Peyer's patch (tissue), 4 donors: ENCODE results near the gene TEX264. TPM values are rescaled to one million over a fixed set of nuclear protein-coding genes. Genes with fewer than 3 reads are reported as not detected.
"Not testable (repeated sequence)": the region's sequence is repeated elsewhere in the genome, so short reads cannot be mapped to it uniquely, and the experiment has no call there.

Source experiments
- DNase-seq, 3 donors: peaks; one replicate each; pipeline ENCODE4 v3.0.0-alpha.2; 2017 to 2019
- H3K27ac ChIP-seq, 4 donors: fragments of 200-600 bp; sonication (generic); one replicate each; pipeline ENCODE4 v1.5.1; 2016 to 2019
- H3K27me3 ChIP-seq, 2 donors: fragments of 200-600 bp; sonication (generic); one replicate each; pipeline ENCODE4 v1.5.1; 2019
- H3K36me3 ChIP-seq, 3 donors: fragments of 200-600 bp; sonication (generic); one replicate each; pipeline ENCODE4 v1.5.1; 2016 to 2019
- H3K4me1 ChIP-seq, 4 donors: fragments of 200-600 bp; sonication (generic); one replicate each; pipeline ENCODE4 v1.5.1; 2016 to 2019
- H3K4me3 ChIP-seq, 4 donors: fragments of 200-600 bp; sonication (generic); 1 replicate in 3 of 4; 2 replicates in 1 of 4; pipeline ENCODE4 v1.5.1; 2016 to 2019; ENCODE audit warnings: mild to moderate bottlenecking in 1 of 4
- H3K9me3 ChIP-seq, 4 donors: fragments of 200-600 bp; sonication (generic); one replicate each; pipeline ENCODE4 v1.5.1; 2016 to 2019; ENCODE audit warnings: mild to moderate bottlenecking in 1 of 4
- CTCF ChIP-seq, 6 experiments: fragments of 450-650 bp in 4 of 6; fragments of 200-600 bp in 2 of 6; sonication (generic) in 1 of 6; IDR thresholded peaks; one replicate each; pipeline ENCODE4 v1.5.1; 2017 to 2019; ENCODE audit warnings: antibody characterized with exemption in 6 of 6, mild to moderate bottlenecking in 3 of 6, moderate library complexity in 1 of 6
- POLR2A ChIP-seq, 2 donors: fragments of 450-650 bp; IDR thresholded peaks; one replicate each; pipeline ENCODE4 v1.5.1; 2017; ENCODE audit warnings: antibody characterized with exemption in 2 of 2, mild to moderate bottlenecking in 2 of 2, moderate library complexity in 2 of 2
- total RNA-seq, 4 donors: library from RNA; depleted of rRNA; stranded (reverse); fragments of >200 nt; gene quantifications; one replicate each; pipeline ENCODE4 v1.1.0, GENCODE V29; 2016

The TEX264 gene
- total RNA-seq, 4 donors from 2014 or later = 22.3 to 118 (median 83.2) TPM

GRCh38 chr3:51735950-51736349 lies 64.9 kb downstream of the TEX264 start:
- DNase-seq = no peak
- no peak overlapping the region for H3K27ac ChIP-seq
- no peaks in the 10 kb centered on the region for H3K27me3 ChIP-seq
- H3K4me1 ChIP-seq = no peaks in the 10 kb centered on the region
- TF ChIP-seq POLR2A (IDR thresholded peaks at IDR 0.05) (no peak), CTCF (IDR thresholded peaks at IDR 0.05) (no peak)
- H3K4me3 ChIP-seq = no peak overlapping the region
- H3K9me3 ChIP-seq = no peaks in the 10 kb centered on the region
- no peaks in the 10 kb centered on the region for H3K36me3 ChIP-seq

DNA sequence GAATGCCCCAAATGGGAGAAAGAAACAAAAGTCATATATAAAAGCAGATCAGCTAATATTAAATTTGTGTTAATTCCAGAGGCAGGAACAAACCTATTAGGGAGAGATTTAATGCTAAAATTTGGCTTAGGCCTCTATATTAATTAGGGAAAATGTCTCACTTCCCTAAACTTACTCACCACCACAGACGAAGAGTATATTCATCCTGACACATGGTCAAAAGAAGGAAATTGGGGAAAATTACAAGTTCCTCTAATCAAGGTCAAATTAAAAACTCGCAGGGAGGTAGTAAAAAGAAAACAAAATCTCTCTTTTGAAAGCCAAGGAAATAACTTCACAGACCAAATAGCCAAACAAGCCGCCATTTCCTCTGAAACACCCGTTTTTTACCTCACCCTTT lies 68.1 kb downstream of the TEX264 start:
- Histone ChIP-seq H3K36me3 (no peaks in the 10 kb centered on the region), H3K27ac (no peak overlapping the region), H3K9me3 (no peaks in the 10 kb centered on the region), H3K4me1 (no peaks in the 10 kb centered on the region), H3K4me3 (no peak overlapping the region), H3K27me3 (no peaks in the 10 kb centered on the region)
- TF ChIP-seq CTCF (IDR thresholded peaks at IDR 0.05) (no peak), POLR2A (IDR thresholded peaks at IDR 0.05) (no peak)
- DNase-seq = no peak

DNA sequence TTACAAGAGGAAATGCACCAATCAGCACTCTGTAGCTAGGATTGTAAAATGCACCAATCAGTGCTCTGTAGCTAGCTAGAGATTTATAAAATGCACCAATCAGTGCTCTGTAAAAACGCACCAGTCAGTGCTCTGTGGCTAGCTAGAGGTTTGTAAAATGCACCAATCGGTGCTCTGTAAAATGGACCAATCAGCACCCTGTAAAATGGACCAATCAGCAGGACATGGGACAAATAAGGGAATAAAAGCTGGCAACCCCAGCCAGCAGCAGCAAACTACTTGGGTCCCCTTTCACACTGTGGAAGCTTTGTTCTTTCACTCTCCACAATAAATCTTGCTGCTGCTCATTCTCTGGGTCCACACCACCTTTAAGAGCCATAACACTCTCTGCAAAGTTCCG lies 71.3 kb downstream of the TEX264 start:
- DNase-seq, H3K4me3 ChIP-seq, H3K27me3 ChIP-seq, H3K4me1 ChIP-seq, H3K36me3 ChIP-seq, H3K27ac ChIP-seq, H3K9me3 ChIP-seq: not testable (repeated sequence)

DNA sequence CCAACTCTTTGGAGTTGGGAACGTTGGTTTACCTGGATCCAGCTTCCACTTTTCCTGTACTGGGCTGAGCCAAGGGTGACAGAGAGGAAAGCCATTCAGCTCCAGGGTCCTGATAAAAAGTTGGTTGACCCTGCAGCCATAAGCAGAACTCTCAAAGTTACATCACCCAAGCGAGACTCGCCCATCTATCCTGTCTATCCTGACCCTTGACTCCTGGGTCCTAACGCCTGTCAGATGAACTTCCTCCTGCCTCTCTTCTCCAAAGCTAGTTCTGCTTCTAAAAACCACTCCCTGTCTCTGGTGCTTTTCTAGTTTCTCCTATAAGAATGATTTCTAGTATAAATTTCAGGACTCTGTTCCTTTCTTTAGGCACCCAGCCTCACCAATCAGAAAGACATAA lies 71.9 kb downstream of the TEX264 start:
- H3K4me3 ChIP-seq, DNase-seq, H3K36me3 ChIP-seq, H3K27me3 ChIP-seq, H3K4me1 ChIP-seq, H3K27ac ChIP-seq, H3K9me3 ChIP-seq: not testable (repeated sequence)

GRCh38 chr3:51747840-51748239 lies 76.8 kb downstream of the TEX264 start:
- no peak overlapping the region for H3K27ac ChIP-seq

GRCh38 chr3:51748327-51748726 lies 77.3 kb downstream of the TEX264 start:
- Histone ChIP-seq H3K9me3 (no peaks in the 10 kb centered on the region), H3K27me3 (no peaks in the 10 kb centered on the region)

More at GRCh38 chr3:51747840-51748239, 76.8 kb downstream of the TEX264 start:
- no peaks in the 10 kb centered on the region for H3K27me3 ChIP-seq
- H3K4me3 ChIP-seq = no peak overlapping the region
- no peaks in the 10 kb centered on the region for H3K36me3 ChIP-seq
- no peaks in the 10 kb centered on the region for H3K9me3 ChIP-seq
- no peak for DNase-seq
- TF ChIP-seq POLR2A (IDR thresholded peaks at IDR 0.05) (no peak), CTCF (IDR thresholded peaks at IDR 0.05) (no peak)
- H3K4me1 ChIP-seq = no peaks in the 10 kb centered on the region

More at GRCh38 chr3:51748327-51748726, 77.3 kb downstream of the TEX264 start:
- TF ChIP-seq POLR2A (IDR thresholded peaks at IDR 0.05) (no peak), CTCF (IDR thresholded peaks at IDR 0.05) (no peak)
- Histone ChIP-seq H3K4me3 (no peak overlapping the region), H3K4me1 (no peaks in the 10 kb centered on the region), H3K36me3 (no peaks in the 10 kb centered on the region), H3K27ac (no peak overlapping the region)
- DNase-seq = no peak
